Esophagus (tissue), 2 donors: ENCODE measurements around the gene NPIPA1. TPM values are rescaled to one million over a fixed set of nuclear protein-coding genes. Genes with fewer than 3 reads are reported as not detected.
"Not testable (repeated sequence)": the region's sequence is repeated elsewhere in the genome, so short reads cannot be mapped to it uniquely, and the experiment has no call there.

Source experiments
- H3K27ac ChIP-seq, 2 donors: one replicate each; pipeline ENCODE4 v1.5.1; 2013; ENCODE audit warnings: low read depth in 2 of 2, mild to moderate bottlenecking in 2 of 2, inconsistent platforms in 1 of 2, low read length in 1 of 2, moderate library complexity in 1 of 2
- H3K27me3 ChIP-seq, 2 donors: one replicate each; pipeline ENCODE4 v1.6.1; 2013; ENCODE audit warnings: low read length in 2 of 2, control low read depth in 1 of 2, mild to moderate bottlenecking in 1 of 2; ENCODE audit not compliant: insufficient read depth in 2 of 2, control insufficient read depth in 1 of 2
- H3K36me3 ChIP-seq, 2 donors: one replicate each; pipeline ENCODE4 v1.6.1; 2013; ENCODE audit warnings: low read length in 1 of 2; ENCODE audit not compliant: control insufficient read depth in 2 of 2, insufficient read depth in 2 of 2
- H3K4me1 ChIP-seq, 2 donors: one replicate each; pipeline ENCODE4 v1.6.1; 2013; ENCODE audit warnings: low read length in 1 of 2; ENCODE audit not compliant: control insufficient read depth in 2 of 2, insufficient read depth in 2 of 2
- H3K4me3 ChIP-seq, 2 donors: one replicate each; pipeline ENCODE4 v1.5.1; 2013; ENCODE audit warnings: low read length in 2 of 2, mild to moderate bottlenecking in 2 of 2, low read depth in 1 of 2, moderate library complexity in 1 of 2
- H3K9me3 ChIP-seq, 2 donors: one replicate each; pipeline ENCODE4 v1.6.1; 2013; ENCODE audit warnings: mild to moderate bottlenecking in 2 of 2, low read depth in 1 of 2, low read length in 1 of 2, moderate library complexity in 1 of 2; ENCODE audit not compliant: control insufficient read depth in 2 of 2, insufficient read depth in 1 of 2
- WGBS, 2 donors: extraction: QIAGEN DNeasy Blood & Tissue Kit; methylation state at CpG; one replicate each; pipeline ENCODE4 v1.1.7; 2013; 5-methylcytosine and 5-hydroxymethylcytosine counted together
- polyA plus RNA-seq, 2 donors: library from polyadenylated mRNA; stranded (reverse); fragments of 200-250 nt; gene quantifications; one replicate each; pipeline ENCODE4 v1.2.3, GENCODE V29; 2013
- donor health status: healthy with polysubstance abuse.
- donor health status: Bipolar disorder and iron deficiency.

Gene NPIPA1
- polyA plus RNA-seq, 2 donors, result 44.0 to 104 TPM

DNA sequence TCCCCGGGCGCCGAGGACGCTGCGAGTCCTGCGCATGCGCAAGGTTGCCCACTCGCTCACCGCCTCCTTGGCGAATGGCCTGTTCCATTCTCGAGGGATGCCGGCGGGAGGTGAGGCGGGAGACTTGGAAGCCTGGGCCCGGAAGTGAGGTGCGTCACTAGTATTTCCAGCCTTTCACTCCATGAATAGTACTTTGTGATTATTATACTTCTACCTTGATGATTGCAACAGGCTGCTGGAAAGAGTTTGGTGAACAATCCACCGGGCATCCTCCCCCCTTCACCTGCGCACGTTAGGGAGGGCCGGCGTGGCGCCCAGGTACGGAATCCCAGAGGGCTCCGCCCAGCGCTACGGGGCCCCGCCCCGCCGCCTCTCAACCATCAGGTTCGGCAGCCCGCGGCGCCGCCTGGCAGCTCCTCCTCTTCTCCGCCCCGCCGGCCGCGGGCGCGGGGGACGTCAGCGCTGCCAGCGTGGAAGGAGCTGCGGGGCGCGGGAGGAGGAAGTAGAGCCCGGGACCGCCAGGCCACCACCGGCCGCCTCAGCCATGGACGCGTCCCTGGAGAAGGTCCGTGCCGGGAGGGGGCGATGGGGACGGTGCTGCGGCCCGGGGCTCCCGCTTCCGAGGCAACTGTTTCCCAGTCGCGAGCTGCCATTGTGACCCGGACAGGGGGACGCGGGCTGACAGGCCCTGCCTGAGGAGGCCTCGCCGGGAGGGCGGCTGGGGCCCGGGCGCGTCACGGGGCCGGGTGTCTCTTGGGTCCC is 37.6 kb downstream of the NPIPA1 start, which contains the start of gene PDXDC1:
TSS of gene PDXDC1 (plus strand) at position 371 of the 762 bp plus-strand sequence. CDS start at position 545, 174 bp downstream.
- not testable (repeated sequence) for H3K4me1 ChIP-seq, H3K27me3 ChIP-seq
- 1% methylated on average over 74 of the region's 74 CpGs for WGBS, 2 donors

DNA sequence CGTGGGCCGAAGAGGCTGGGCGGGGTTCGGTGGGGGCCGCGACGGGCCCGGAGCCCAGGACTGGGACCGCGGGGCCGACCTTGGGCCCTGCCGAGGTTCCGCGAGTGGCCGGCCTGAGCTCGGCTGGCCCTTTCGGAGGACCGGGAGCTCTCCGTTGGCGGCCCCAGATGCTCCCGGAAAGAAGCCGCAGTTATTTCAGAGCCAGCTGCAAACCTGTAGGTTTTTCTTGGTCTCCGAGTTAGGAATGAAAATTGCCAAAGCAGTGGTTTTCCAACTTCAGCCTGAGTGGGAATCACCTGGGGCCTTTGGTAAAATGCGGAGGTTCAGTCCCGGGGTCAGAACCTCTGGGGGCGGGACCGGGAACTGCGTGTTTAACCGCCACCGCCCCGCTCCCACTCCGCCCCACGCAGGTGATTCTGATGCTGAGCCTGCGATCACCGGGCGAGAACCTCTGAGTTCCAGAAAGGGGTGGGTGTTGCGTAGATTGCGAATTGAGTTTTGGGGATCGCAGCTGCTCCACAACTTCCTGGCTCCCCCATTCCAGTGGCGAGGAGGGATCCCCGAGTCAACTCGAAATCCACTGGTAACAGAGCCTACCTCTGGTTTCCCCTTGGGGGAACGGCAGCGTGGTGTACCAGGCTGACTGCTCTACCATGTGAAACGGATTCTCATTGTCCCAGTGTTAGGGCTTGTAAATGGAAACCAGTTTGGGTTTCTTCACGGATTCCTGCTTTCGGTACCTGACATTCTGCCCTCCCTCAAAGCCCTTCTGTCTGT is 38.4 kb downstream of the NPIPA1 start:
- not testable (repeated sequence) for H3K27me3 ChIP-seq, H3K4me1 ChIP-seq, H3K36me3 ChIP-seq, H3K9me3 ChIP-seq
- Histone ChIP-seq H3K4me3 (peak overlapping the region; percentile 90 to 100), H3K27ac (peak overlapping the region; percentile 94 to 98)
- 3% methylated on average over 37 to 47 of the region's 47 CpGs for WGBS, 2 donors

More for the DNA sequence above, 37.6 kb downstream of the NPIPA1 start, which contains the start of gene PDXDC1:
- Histone ChIP-seq H3K27ac (peak within 1 kb of the TSS; percentile 94 to 98), H3K4me3 (peak within 1 kb of the TSS; percentile 90 to 100)
- not testable (repeated sequence) for H3K36me3 ChIP-seq, H3K9me3 ChIP-seq

DNA sequence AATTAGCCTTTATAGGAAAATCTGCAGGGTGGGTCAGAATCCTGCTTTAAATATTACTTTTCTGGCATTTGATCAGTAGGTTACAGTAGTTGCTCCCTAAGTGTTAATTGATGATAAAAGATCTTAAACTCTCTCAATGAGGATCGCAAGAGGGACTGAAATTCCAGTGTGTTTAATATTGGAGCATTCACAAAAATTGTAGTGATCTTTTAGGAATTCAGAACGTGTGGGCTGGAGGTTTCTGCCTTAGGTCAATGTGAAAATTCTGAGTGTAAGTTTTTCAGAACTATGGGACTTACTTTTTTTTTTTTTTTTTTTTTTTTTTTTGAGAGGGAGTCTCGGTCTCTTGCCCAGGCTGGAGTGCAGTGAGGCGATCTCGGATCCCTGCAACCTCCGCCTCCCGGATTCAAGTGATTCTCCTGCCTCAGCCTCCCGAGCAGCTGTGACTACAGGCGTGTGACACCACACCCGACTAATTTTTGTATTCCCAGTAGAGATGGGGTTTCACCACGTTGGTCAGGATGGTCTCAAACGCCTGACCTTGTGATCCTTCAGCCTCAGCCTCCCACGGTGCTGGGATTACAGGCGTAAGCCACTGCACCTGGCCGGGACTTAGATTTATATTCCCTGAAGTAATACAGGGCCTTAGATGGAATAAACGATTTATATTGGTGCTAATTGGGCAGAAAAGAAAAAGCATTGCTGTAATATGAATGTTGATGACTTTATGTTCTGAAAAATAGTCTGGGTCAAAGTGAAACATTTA is 39.9 kb downstream of the NPIPA1 start:
- not testable (repeated sequence) for H3K4me3 ChIP-seq, H3K4me1 ChIP-seq, H3K9me3 ChIP-seq, H3K36me3 ChIP-seq, H3K27me3 ChIP-seq, H3K27ac ChIP-seq
- WGBS, 2 donors, result 64 to 78% methylated on average over 13 to 14 of the region's 16 CpGs

DNA sequence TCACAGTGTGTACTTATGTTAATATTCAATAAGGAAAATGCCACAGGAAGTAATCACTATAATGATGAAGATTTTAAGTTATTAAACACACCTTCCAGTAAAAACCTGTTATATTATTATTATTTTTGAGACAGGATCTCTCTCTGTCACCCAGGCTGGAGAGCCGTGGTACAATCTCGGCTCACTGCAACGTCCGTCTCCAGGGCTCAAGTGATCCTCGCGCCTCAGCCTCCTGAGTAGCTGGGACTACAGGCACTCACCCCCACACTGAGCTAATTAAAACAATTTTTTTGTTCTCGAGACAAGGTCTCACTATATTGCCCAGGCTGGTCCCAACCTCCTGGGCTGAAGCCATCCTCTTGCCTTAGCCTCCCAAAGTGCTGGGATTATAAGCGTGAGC is 41.0 kb downstream of the NPIPA1 start:
- not testable (repeated sequence) for H3K4me3 ChIP-seq, H3K4me1 ChIP-seq, H3K27me3 ChIP-seq, H3K9me3 ChIP-seq, H3K27ac ChIP-seq, H3K36me3 ChIP-seq
- 89 to 94% methylated on average over 8 of the region's 8 CpGs for whole genome bisulfite sequencing, 2 donors

DNA sequence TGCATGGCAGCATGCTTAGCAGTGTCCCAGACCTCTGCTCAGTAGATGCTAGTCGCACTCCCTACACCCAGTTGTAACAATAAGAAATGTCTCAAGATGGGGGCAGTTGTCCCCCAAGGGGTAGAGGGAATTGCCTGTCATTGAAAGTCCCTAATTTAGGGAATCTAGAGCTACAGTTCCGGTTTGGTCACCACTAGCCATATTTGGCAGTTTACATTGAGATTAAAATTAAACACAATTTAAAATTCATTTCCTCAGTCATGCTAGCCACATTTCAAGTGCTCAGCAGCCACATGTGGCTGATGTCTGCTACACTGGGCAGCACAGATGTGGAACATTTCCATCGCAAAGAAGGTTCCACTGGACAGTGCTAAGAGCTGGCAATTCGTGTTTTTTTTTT is 41.7 kb downstream of the NPIPA1 start:
- not testable (repeated sequence) for H3K27me3 ChIP-seq, H3K4me1 ChIP-seq, H3K36me3 ChIP-seq, H3K9me3 ChIP-seq, H3K4me3 ChIP-seq, H3K27ac ChIP-seq
- WGBS, 2 donors, result 74 to 79% methylated on average over 4 of the region's 4 CpGs

DNA sequence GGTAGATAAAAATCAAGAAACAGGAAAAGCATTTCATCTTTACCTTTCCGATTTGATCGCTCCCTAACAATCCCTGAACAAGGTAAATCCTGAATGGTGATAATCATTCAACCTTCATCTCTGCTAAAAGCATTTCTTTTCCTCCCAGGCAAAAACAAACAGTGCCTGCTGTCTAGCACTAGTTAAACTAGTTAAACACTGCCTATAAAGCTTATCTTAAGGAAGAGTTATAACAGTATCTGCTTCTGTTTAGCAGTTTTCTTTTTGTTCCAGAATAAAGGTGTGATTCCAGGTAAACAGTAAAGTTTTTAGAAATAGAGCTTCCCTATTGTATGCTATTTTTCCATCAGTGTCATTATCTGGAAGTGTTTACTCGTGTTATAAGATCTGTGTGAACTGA is 44.0 kb downstream of the NPIPA1 start:
- not testable (repeated sequence) for H3K9me3 ChIP-seq, H3K27ac ChIP-seq, H3K4me1 ChIP-seq, H3K36me3 ChIP-seq, H3K27me3 ChIP-seq, H3K4me3 ChIP-seq
- WGBS, 2 donors, result 64 to 79% methylated on average over 3 of the region's 3 CpGs

DNA sequence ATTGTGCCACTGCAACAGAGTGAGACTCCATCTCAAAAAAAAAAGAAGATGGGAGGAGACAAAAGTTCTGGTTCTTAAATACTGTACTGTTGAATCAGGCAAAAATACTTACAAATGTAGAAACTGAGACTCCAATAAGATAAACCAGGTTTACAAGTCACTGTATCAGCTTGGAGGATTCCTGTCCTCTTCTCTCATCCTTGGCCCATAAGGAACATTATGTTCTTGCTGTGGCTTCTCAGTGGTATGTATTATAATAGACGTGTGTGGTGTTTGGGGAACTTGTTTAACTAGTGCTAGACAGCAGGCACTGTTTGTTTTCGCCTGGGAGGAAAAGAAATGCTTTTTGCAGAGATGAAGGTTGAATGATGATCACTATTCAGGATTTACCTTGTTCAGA is 45.3 kb downstream of the NPIPA1 start:
- not testable (repeated sequence) for H3K36me3 ChIP-seq, H3K4me3 ChIP-seq, H3K27me3 ChIP-seq, H3K27ac ChIP-seq, H3K4me1 ChIP-seq, H3K9me3 ChIP-seq
- WGBS, 2 donors, result 22 to 45% methylated on average over 1 of the region's 2 CpGs

DNA sequence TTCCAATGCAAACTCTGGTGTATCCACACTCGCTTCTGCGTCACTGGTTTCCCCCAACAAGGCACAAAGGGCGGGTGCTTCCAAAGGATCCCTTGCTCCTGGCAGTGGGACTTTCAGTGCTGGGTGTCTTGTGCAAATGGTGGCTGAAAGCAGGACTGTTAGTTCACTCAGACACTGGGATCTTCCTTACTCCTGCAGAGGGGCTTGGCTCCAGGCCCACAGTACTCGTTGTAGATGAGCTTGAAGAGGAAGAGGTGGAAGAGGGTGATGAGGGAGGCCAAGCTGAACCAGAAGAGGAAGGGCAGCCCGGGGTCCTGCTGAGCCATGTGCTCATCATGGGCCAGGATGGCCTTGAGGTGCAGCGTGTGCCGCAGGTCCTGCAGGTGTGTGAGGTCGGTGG is 50.8 kb downstream of the NPIPA1 start:
- H3K27ac ChIP-seq, H3K4me1 ChIP-seq, H3K27me3 ChIP-seq, H3K4me3 ChIP-seq, H3K9me3 ChIP-seq: not testable (repeated sequence)
- 75 to 82% methylated on average over 7 to 8 of the region's 8 CpGs for WGBS, 2 donors
- peaks cover 7 to 14% of the 10 kb centered on the region in 2 donors for H3K36me3 ChIP-seq

DNA sequence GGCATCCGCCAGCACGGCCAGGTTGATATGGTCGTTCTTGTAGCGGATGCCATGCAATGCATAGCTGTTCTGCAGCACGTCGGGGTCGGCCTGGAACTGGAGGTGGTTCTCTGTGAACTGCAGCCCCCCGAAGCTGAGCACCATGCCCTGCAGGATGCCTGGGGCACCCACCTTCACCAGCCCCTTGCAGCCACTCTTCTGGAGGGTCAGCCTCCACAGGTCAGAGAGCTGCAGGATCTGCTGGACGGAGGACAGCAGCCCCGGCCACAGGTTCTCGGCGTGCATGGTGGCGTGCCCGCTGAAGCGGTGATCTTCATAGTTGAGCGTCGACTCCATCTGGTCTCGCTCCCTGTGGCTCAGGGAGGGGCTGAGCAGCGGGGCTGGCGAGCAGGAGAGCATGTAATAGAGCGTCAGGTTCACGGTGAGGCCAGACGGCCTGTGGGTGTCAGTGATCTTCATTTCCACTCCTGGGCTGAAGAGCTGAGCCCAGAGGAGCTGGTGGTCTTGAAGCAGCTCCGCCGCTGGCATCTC is 51.5 kb downstream of the NPIPA1 start:
- H3K36me3 ChIP-seq, result peaks cover 7 to 14% of the 10 kb centered on the region in 2 donors
- H3K27ac ChIP-seq, H3K4me1 ChIP-seq, H3K9me3 ChIP-seq, H3K27me3 ChIP-seq, H3K4me3 ChIP-seq: not testable (repeated sequence)
- 90 to 93% methylated on average over 25 of the region's 25 CpGs for WGBS, 2 donors
